Astrocyte of the spinal cord (primary cell): Measurements from ENCODE around the gene TTC28.
A peak's percentile ranks its signal among the peaks of the same experiment; 100 is the strongest.

Experiments used
- DNase-seq: peaks from one replicate; pipeline ENCODE4 v3.0.0; 2011; ENCODE audit warnings: low read depth, low spot score
- H3K4me3 ChIP-seq: 2 replicates; pipeline ENCODE4 v1.5.1; 2011; ENCODE audit warnings: low read depth, mild to moderate bottlenecking, low read length, moderate library complexity
- in situ Hi-C: cut with HindIII; loops from 2 replicates; pipeline ENCODE4 v1.10.0; 2017; ENCODE audit warnings: low sequenced_read_pairs
- TF ChIP-seq, protein P1 (sequence below): IDR thresholded peaks from 2 replicates; pipeline ENCODE4 v1.5.1; 2012; ENCODE audit warnings: low read depth, mild to moderate bottlenecking, low read length, inconsistent platforms

The TTC28 gene

DNA sequence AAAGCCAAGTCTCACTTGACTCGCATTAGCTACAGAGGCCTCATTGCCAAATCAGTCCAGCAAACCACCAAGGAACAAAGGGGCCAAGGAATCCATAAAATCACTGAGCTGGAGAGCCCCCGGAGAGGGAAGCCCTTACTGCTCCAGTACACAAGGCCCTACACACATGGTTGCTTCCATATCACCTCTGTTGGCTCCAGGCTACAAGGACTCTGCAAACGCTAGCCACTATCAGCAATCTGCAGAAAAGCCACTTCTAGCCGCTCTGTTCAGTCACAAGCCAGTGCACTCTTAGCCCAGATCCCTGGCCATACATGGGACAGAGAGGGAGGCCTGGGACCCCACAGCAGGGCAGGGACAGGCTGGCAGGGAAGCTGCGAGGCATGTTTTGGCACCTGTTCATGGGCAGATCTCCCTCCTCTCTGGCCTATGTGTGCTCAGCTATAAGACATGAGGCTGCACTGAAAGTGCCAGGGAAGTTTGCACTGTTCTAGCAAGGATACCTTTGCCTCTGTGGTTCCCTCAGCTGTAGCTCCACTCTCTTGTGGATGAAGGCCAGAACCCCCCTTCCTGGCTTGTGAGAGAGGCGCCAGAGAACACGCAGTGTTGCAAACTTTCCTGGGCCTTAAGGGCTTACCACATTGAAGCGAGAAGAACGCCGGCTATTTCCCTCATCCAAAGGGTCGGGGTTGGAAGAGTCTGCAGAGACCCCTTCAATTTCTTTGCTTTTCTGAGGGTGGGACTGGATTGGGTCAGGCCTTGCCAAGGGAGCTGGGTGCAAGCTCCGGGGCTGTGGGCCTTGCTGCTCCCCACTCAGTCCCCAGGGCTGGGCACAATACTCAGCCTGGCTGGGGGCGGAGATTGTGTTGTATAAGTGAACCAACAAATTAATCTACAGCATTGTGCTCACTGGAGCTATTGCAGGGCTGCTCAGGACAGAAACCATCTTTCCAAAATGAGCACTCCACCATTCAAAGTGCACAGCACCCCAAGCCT lies 651.9 kb downstream of the TTC28 start:
- no peak overlapping the region for H3K4me3 ChIP-seq
- in situ Hi-C loops, result no loop called here
- TF ChIP-seq, protein P1, sequence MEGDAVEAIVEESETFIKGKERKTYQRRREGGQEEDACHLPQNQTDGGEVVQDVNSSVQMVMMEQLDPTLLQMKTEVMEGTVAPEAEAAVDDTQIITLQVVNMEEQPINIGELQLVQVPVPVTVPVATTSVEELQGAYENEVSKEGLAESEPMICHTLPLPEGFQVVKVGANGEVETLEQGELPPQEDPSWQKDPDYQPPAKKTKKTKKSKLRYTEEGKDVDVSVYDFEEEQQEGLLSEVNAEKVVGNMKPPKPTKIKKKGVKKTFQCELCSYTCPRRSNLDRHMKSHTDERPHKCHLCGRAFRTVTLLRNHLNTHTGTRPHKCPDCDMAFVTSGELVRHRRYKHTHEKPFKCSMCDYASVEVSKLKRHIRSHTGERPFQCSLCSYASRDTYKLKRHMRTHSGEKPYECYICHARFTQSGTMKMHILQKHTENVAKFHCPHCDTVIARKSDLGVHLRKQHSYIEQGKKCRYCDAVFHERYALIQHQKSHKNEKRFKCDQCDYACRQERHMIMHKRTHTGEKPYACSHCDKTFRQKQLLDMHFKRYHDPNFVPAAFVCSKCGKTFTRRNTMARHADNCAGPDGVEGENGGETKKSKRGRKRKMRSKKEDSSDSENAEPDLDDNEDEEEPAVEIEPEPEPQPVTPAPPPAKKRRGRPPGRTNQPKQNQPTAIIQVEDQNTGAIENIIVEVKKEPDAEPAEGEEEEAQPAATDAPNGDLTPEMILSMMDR, result no peak
- peak; percentile 40 for DNase-seq

DNA sequence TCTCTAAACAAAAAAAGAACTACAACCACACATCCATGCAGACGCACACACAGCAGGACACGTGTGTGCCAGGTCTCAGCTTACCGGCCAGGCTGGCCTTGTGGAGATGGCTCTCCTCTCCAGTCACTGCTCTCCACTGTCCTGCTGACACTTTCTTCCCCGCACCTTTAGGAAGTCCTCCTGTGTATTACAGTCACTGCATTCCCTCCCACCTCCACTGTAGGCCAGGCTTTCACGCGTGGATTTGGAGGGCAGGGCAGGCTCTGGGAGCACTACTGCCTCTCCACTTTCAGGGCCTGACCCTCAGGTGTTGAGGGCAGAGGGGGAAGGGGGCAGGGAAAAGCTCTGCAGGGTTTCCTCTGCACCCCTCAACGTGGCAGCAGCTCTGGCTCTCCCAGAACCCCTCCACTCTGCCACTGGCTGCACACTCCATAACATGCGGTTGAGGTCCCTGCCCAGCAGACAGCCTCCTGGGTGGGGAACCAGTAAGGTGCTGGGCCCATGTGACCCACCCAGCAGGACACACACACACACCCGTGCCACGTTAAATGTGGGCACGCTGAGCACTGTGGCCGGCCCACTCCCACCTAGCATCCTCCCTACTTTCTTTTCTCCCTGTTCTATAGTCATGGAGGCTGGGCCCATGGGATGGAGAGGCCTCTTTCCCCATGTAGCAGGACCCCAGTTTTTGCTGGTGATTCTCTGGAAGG lies 653.6 kb downstream of the TTC28 start:
- H3K4me3 ChIP-seq, result no peak overlapping the region

DNA sequence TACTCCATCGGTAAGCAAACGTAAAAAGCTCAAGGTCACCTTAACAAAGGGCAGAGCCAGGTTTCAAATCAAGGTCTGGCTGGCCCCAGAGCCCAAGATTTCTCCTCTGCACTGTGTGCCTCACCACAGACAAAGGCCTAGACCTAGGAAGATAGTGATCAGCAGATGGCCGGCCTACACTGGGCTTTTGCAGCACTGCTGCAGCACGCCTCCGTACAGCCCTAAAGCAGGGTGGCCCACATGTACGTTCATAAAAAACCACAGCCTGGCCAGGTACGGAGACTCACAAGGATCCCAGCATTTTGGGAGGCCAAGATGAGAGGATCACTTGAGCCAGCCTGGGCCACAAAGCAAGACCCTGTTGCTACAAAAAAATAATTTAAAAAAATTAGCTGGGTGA lies 654.3 kb downstream of the TTC28 start:
- TF ChIP-seq, protein P1, result no peak
- in situ Hi-C loops, result no loop called here
- no peak overlapping the region for H3K4me3 ChIP-seq
- DNase-seq, result no peak

More for the DNA sequence above, 653.6 kb downstream of the TTC28 start:
- in situ Hi-C loops, result no loop called here
- no peak for DNase-seq
- TF ChIP-seq, protein P1, result no peak

DNA sequence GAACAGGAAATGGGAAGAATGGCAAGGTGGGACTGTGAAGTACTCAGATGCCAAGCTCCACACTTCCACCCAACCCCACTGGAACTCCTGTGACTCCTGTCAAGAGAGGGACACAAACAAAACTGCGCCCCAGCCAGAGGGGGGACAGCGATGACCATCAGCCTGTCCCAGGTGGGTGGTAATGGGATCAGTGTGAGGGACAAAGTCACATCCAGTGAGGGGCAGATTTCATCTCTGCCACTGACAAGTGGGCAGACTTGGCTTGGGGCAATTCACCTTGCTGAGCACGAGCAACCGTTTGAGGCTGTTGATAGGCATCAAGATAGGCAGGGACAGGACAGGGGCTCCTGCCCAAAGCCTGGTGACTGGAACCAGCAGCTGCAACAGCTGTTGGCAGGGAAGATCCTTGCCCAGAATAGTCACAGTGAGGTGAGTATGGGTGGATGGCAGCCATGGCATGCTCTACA lies 655.2 kb downstream of the TTC28 start:
- in situ Hi-C loops, result no loop called here
- DNase-seq, result no peak
- TF ChIP-seq, protein P1, result no peak
- no peak overlapping the region for H3K4me3 ChIP-seq

DNA sequence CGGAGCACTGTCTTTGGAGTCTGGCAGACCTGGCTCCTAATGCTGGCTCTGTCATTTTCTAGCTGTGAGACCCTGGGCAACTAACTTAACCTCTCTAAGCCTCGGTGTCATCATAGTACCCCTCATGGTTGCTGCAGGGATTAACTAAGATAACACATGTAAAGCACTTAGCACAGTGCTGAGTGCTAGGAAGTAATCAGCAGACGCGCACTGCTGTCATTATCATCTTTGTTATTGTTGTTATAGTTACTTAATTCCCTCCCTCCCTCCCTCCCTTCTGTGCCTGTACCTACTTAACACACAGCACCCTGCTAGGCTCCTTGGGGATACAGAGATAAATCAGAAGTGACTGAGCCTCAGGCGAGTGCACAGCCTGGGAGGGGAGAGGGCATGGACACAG lies 655.9 kb downstream of the TTC28 start:
- TF ChIP-seq, protein P1, result no peak
- in situ Hi-C loops, result no loop called here
- H3K4me3 ChIP-seq, result no peak overlapping the region

DNA sequence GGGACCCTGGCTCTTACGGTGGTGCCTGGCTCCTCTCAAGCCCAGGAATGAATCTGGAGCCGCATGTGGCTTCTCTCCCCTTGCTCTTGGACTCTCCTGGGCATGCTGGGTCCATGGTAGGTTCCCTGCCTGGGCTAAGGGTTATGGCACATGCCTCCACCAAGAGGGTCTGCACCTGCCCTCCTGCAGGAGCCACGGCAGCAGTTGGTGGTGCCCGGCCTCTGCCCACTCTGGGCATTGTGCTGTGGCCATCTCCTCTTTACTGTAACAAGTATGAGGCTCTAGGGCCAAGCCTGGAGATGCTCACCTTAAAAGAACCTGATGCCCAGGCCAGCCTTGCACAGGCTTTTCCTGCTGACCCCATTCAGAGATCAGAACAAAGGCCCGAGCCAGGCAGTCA lies 656.6 kb downstream of the TTC28 start:
- no peak for DNase-seq
- in situ Hi-C loops, result no loop called here
- no peak overlapping the region for H3K4me3 ChIP-seq
- TF ChIP-seq, protein P1, result no peak

More for the DNA sequence above, 655.9 kb downstream of the TTC28 start:
- no peak for DNase-seq
